WTC11 (cell line): Measurements from ENCODE around the gene CNPY3.

ENCODE experiments used
- ATF2 ChIP-seq: sonication (generic); formaldehyde crosslinking; IDR thresholded peaks from 2 replicates; pipeline ENCODE4 v1.8.1; 2022; ENCODE audit warnings: low read depth, missing genetic modification reagents, borderline replicate concordance
- CREB1 ChIP-seq: sonication (generic); formaldehyde crosslinking; IDR thresholded peaks from 2 replicates; pipeline ENCODE4 v1.8.0; 2023; ENCODE audit warnings: mild to moderate bottlenecking, missing genetic modification reagents
- MXD4 ChIP-seq: fragments of 250-450 bp; sonication (Bioruptor Pico); IDR thresholded peaks from 2 replicates; pipeline ENCODE4 v1.8.0; 2021; ENCODE audit warnings: mild to moderate bottlenecking, moderate library complexity, borderline replicate concordance
- SMAD3 ChIP-seq: sonication (generic); formaldehyde crosslinking; IDR thresholded peaks from 2 replicates; pipeline ENCODE4 v1.8.0; 2022; ENCODE audit warnings: missing genetic modification reagents, mild to moderate bottlenecking, borderline replicate concordance
- ZNF232 ChIP-seq: sonication (generic); formaldehyde crosslinking; IDR thresholded peaks from 2 replicates; pipeline ENCODE4 v1.8.0; 2022; ENCODE audit warnings: mild to moderate bottlenecking, missing genetic modification reagents
- TF ChIP-seq, protein P1 (sequence below): fragments of 200-600 bp; IDR thresholded peaks from 2 replicates; pipeline ENCODE4 v1.8.0; 2022; ENCODE audit warnings: antibody characterized with exemption
- TF ChIP-seq, protein P2 (sequence below): sonication (generic); formaldehyde crosslinking; conservative IDR thresholded peaks from 2 replicates; pipeline ENCODE4 v1.8.1; 2022; ENCODE audit warnings: mild to moderate bottlenecking, missing genetic modification reagents
- TF ChIP-seq, protein P3 (sequence below): sonication (generic); formaldehyde crosslinking; IDR thresholded peaks from 2 replicates; pipeline ENCODE4 v1.8.0; 2022; ENCODE audit warnings: mild to moderate bottlenecking, missing genetic modification reagents

DNA sequence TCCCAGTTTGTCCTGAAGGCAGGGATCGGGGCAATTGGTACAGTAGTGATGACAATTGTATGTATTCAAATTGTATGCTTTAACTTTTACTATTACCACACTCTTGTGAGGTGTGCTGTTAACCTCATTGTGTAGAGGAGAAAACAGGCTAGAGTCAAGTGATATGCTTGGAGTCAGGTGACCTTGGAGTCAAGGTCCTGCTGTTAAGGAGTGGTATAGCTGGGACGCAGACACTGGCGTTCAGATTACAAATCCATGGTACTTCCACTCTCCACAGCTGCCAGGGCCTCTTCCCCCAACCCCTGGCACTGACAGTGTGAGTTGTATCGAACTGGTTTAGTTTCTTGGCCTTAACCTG lies 10.5 kb downstream of the CNPY3 start:
- TF ChIP-seq MXD4 (CRISPR knock-in tag) (no peak), ATF2 (CRISPR knock-in tag) (no peak), ZNF232 (no peak), CREB1 (no peak), SMAD3 (CRISPR knock-in tag) (no peak)
- TF ChIP-seq, protein P1, sequence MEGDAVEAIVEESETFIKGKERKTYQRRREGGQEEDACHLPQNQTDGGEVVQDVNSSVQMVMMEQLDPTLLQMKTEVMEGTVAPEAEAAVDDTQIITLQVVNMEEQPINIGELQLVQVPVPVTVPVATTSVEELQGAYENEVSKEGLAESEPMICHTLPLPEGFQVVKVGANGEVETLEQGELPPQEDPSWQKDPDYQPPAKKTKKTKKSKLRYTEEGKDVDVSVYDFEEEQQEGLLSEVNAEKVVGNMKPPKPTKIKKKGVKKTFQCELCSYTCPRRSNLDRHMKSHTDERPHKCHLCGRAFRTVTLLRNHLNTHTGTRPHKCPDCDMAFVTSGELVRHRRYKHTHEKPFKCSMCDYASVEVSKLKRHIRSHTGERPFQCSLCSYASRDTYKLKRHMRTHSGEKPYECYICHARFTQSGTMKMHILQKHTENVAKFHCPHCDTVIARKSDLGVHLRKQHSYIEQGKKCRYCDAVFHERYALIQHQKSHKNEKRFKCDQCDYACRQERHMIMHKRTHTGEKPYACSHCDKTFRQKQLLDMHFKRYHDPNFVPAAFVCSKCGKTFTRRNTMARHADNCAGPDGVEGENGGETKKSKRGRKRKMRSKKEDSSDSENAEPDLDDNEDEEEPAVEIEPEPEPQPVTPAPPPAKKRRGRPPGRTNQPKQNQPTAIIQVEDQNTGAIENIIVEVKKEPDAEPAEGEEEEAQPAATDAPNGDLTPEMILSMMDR, result no peak
- TF ChIP-seq, protein P2, sequence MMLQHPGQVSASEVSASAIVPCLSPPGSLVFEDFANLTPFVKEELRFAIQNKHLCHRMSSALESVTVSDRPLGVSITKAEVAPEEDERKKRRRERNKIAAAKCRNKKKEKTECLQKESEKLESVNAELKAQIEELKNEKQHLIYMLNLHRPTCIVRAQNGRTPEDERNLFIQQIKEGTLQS (CRISPR knock-in tag), result no peak
- TF ChIP-seq, protein P3, sequence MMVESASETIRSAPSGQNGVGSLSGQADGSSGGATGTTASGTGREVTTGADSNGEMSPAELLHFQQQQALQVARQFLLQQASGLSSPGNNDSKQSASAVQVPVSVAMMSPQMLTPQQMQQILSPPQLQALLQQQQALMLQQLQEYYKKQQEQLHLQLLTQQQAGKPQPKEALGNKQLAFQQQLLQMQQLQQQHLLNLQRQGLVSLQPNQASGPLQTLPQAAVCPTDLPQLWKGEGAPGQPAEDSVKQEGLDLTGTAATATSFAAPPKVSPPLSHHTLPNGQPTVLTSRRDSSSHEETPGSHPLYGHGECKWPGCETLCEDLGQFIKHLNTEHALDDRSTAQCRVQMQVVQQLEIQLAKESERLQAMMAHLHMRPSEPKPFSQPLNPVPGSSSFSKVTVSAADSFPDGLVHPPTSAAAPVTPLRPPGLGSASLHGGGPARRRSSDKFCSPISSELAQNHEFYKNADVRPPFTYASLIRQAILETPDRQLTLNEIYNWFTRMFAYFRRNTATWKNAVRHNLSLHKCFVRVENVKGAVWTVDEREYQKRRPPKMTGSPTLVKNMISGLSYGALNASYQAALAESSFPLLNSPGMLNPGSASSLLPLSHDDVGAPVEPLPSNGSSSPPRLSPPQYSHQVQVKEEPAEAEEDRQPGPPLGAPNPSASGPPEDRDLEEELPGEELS (CRISPR knock-in tag), result no peak
